NCI-H748 (cell line): ENCODE measurements around the gene CEACAM3.

Experiments used
- DNase-seq: peaks from one replicate; lab custom pipeline; 2025; ENCODE audit not compliant: unreplicated experiment; lab: John Stamatoyannopoulos, UW

Gene CEACAM3

GRCh38 chr19:41792513-41793413, 3.6 kb upstream of the CEACAM3 start:
- DNase-seq, result no peak

GRCh38 chr19:41793414-41793727, 3.0 kb upstream of the CEACAM3 start:
- no peak for DNase-seq

GRCh38 chr19:41795031-41795461, 1.3 kb upstream of the CEACAM3 start:
- peak; percentile 80 for DNase-seq

GRCh38 chr19:41796901-41797300, 514 bp downstream of the CEACAM3 start:
- no peak for DNase-seq

- no peak for DNase-seq
Observed at GRCh38 chr19:41799444-41800000, 3.1 kb downstream of the CEACAM3 start.

- no peak for DNase-seq
Observed at GRCh38 chr19:41801031-41801430, 4.6 kb downstream of the CEACAM3 start.

GRCh38 chr19:41801792-41802211, 5.4 kb downstream of the CEACAM3 start:
- no peak for DNase-seq

GRCh38 chr19:41802770-41803169, 6.4 kb downstream of the CEACAM3 start:
- no peak for DNase-seq

- no peak for DNase-seq
Observed at GRCh38 chr19:41804336-41804735, 7.9 kb downstream of the CEACAM3 start.

GRCh38 chr19:41807176-41807575, 10.8 kb downstream of the CEACAM3 start:
- DNase-seq, result no peak

GRCh38 chr19:41808663-41809566, 12.5 kb downstream of the CEACAM3 start:
- no peak for DNase-seq

GRCh38 chr19:41810301-41810700, 13.9 kb downstream of the CEACAM3 start:
- DNase-seq, result no peak

- no peak for DNase-seq
Observed at GRCh38 chr19:41811036-41811435, 14.6 kb downstream of the CEACAM3 start.

GRCh38 chr19:41811981-41812380, 15.6 kb downstream of the CEACAM3 start:
- no peak for DNase-seq

- DNase-seq, result no peak
Observed at GRCh38 chr19:41813911-41814310, 17.5 kb downstream of the CEACAM3 start.

GRCh38 chr19:41815301-41815700, 18.9 kb downstream of the CEACAM3 start:
- DNase-seq, result no peak

GRCh38 chr19:41816761-41817160, 20.4 kb downstream of the CEACAM3 start:
- no peak for DNase-seq

- peak; percentile 81 for DNase-seq
Observed at GRCh38 chr19:41821003-41821735, 24.8 kb downstream of the CEACAM3 start.

- DNase-seq, result no peak
Observed at GRCh38 chr19:41837981-41838708, 41.8 kb downstream of the CEACAM3 start.

- DNase-seq, result no peak
Observed at GRCh38 chr19:41839211-41839610, 42.8 kb downstream of the CEACAM3 start.
